ENCODE results near the gene GALNT1.

- TF ChIP-seq CTCF (IDR thresholded peaks at IDR 0.05) (no peak), EP300 (IDR thresholded peaks at IDR 0.05) (no peak), POLR2A (IDR thresholded peaks at IDR 0.05) (no peak)
These were observed 35.3 kb downstream of the GALNT1 start for GRCh38 chr18:35616664-35617423.
